ENCODE measurements around the gene CCDC9.
"Not testable (repeated sequence)": the region's sequence is repeated elsewhere in the genome, so short reads cannot be mapped to it uniquely, and the experiment has no call there.

CCDC9 gene

GRCh38 chr19:47260476-47260875, 4.2 kb downstream of the CCDC9 start:
- Histone ChIP-seq H3K27ac (ENCODE audit: insufficient read depth, low read length, poor library complexity, severe bottlenecking) (no peak overlapping the region), H3K27me3 (replicated peaks; ENCODE audit: control insufficient read depth, insufficient read depth, low read length, poor library complexity, severe bottlenecking) (no peaks in the 10 kb centered on the region), H3K36me3 (ENCODE audit: control insufficient read depth, insufficient read depth, low read length) (peaks cover 51% of the 10 kb centered on the region), H3K4me3 (ENCODE audit: insufficient read depth, low read depth, low read length, poor library complexity, severe bottlenecking) (no peak overlapping the region), H3K4me1 (ENCODE audit: control insufficient read depth, insufficient read depth, low read length, poor library complexity, severe bottlenecking) (peaks cover 9% of the 10 kb centered on the region), H3K9me3 (ENCODE audit: control insufficient read depth, low read length) (no peaks in the 10 kb centered on the region)
- no peak for DNase-seq

- H3K4me3 ChIP-seq (ENCODE audit: insufficient read depth, low read depth, low read length, poor library complexity, severe bottlenecking); H3K4me1 ChIP-seq (ENCODE audit: control insufficient read depth, insufficient read depth, low read length, poor library complexity, severe bottlenecking); DNase-seq; H3K27ac ChIP-seq (ENCODE audit: insufficient read depth, low read length, poor library complexity, severe bottlenecking); H3K27me3 ChIP-seq (replicated peaks; ENCODE audit: control insufficient read depth, insufficient read depth, low read length, poor library complexity, severe bottlenecking); H3K9me3 ChIP-seq (ENCODE audit: control insufficient read depth, low read length): not testable (repeated sequence)
- peaks cover 60% of the 10 kb centered on the region for H3K36me3 ChIP-seq (ENCODE audit: control insufficient read depth, insufficient read depth, low read length)
Observed at GRCh38 chr19:47261946-47262793, 5.8 kb downstream of the CCDC9 start.

DNA sequence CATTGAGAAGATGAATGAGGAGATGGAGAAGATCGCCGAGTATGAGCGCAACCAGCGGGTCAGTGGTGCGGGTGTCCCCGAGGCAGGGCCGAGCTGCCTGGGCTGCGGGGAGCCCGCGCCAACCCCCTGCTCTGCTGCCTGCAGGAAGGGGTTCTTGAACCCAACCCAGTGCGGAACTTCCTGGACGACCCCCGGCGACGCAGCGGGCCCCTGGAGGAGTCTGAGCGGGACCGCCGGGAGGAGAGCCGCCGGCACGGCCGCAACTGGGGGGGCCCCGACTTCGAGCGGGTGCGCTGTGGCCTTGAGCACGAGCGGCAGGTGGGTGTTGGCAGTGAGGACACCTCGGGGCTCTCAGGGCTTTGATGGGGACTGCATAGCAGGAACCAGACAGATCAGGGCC, 8.3 kb downstream of the CCDC9 start:
- H3K36me3 ChIP-seq (ENCODE audit: control insufficient read depth, insufficient read depth, low read length), result peaks cover 51% of the 10 kb centered on the region

DNA sequence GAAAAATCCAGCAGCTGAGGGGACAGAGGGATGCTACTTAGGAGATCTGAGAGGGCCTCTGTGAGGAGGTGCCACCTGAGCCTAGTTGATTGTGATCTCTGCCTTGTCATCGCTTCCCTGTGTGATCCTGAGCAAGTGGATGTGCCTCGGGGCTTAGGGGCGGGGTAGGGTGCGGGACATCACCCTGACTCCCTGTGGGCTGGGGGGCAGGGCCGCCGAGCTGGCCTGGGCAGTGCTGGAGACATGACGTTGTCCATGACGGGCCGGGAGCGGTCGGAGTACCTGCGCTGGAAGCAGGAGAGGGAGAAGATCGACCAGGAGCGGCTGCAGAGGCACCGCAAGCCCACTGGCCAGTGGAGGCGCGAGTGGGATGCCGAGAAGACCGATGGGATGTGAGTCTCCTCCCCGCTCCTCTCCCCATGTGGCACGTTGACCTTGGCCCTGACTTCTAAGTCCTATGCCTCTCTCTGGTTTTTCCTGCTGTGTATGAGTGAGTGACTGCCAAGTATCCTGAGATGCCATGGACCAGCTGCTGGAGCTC, 10.1 kb downstream of the CCDC9 start:
- Histone ChIP-seq H3K9me3 (ENCODE audit: control insufficient read depth, low read length) (no peaks in the 10 kb centered on the region), H3K27me3 (replicated peaks; ENCODE audit: control insufficient read depth, insufficient read depth, low read length, poor library complexity, severe bottlenecking) (no peaks in the 10 kb centered on the region), H3K36me3 (ENCODE audit: control insufficient read depth, insufficient read depth, low read length) (peaks cover 46% of the 10 kb centered on the region), H3K27ac (ENCODE audit: insufficient read depth, low read length, poor library complexity, severe bottlenecking) (no peak overlapping the region), H3K4me3 (ENCODE audit: insufficient read depth, low read depth, low read length, poor library complexity, severe bottlenecking) (no peak overlapping the region), H3K4me1 (ENCODE audit: control insufficient read depth, insufficient read depth, low read length, poor library complexity, severe bottlenecking) (no peaks in the 10 kb centered on the region)
- no peak for DNase-seq

More for the DNA sequence above, 8.3 kb downstream of the CCDC9 start:
- H3K27ac ChIP-seq (ENCODE audit: insufficient read depth, low read length, poor library complexity, severe bottlenecking), result no peak overlapping the region
- no peaks in the 10 kb centered on the region for H3K4me1 ChIP-seq (ENCODE audit: control insufficient read depth, insufficient read depth, low read length, poor library complexity, severe bottlenecking)
- no peaks in the 10 kb centered on the region for H3K27me3 ChIP-seq (replicated peaks; ENCODE audit: control insufficient read depth, insufficient read depth, low read length, poor library complexity, severe bottlenecking)
- H3K4me3 ChIP-seq (ENCODE audit: insufficient read depth, low read depth, low read length, poor library complexity, severe bottlenecking), result no peak overlapping the region
- no peaks in the 10 kb centered on the region for H3K9me3 ChIP-seq (ENCODE audit: control insufficient read depth, low read length)
- DNase-seq, result no peak

- Histone ChIP-seq H3K36me3 (ENCODE audit: control insufficient read depth, insufficient read depth, low read length) (peaks cover 45% of the 10 kb centered on the region), H3K27ac (ENCODE audit: insufficient read depth, low read length, poor library complexity, severe bottlenecking) (no peak overlapping the region), H3K4me3 (ENCODE audit: insufficient read depth, low read depth, low read length, poor library complexity, severe bottlenecking) (no peak overlapping the region), H3K27me3 (replicated peaks; ENCODE audit: control insufficient read depth, insufficient read depth, low read length, poor library complexity, severe bottlenecking) (no peaks in the 10 kb centered on the region), H3K9me3 (ENCODE audit: control insufficient read depth, low read length) (no peaks in the 10 kb centered on the region), H3K4me1 (ENCODE audit: control insufficient read depth, insufficient read depth, low read length, poor library complexity, severe bottlenecking) (no peaks in the 10 kb centered on the region)
- DNase-seq, result no peak
Observed at GRCh38 chr19:47267350-47267759, 11.0 kb downstream of the CCDC9 start.

DNA sequence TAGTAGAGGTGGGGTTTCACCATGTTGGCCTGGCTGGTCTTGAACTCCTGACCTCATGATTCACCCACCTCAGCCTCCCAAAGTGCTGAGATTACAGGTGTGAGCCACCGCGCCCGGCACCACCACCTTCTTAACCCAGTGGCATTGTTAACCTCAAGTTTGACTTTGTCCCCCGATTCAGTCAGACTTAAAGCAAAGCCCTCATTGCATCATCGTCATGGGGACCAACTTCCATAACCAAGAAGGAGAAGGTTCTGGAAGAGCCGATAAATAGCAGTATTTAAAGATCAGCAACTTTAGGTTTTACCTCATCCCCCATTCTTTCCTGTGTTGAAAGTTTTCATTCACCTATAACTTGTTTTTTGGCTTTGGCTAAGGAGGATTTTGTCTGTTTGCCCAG, 11.7 kb downstream of the CCDC9 start:
- H3K36me3 ChIP-seq (ENCODE audit: control insufficient read depth, insufficient read depth, low read length), result peaks cover 43% of the 10 kb centered on the region
- DNase-seq, result no peak

DNA sequence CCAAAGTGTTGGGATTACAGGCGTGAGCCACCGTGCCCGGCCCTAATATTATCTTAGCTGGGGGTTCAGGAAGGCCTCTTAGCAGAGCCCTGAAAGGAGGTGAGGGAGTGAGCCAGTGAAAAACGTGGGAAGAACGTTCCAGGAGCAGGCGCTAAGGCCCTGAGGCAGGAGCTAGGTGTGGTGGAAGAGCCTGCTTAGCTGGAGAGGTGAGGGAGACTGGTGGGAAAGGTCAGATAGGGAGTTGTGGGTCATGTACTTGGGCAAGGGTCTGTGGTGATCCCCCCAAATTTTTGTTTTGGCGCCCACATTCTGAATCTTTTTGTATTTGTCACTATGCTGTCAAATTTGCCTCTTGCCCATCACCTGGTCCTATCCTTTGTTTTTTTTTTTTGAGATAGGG, 13.3 kb downstream of the CCDC9 start:
- Histone ChIP-seq H3K9me3 (ENCODE audit: control insufficient read depth, low read length) (no peaks in the 10 kb centered on the region), H3K4me1 (ENCODE audit: control insufficient read depth, insufficient read depth, low read length, poor library complexity, severe bottlenecking) (peaks cover 3% of the 10 kb centered on the region), H3K4me3 (ENCODE audit: insufficient read depth, low read depth, low read length, poor library complexity, severe bottlenecking) (no peak overlapping the region), H3K36me3 (ENCODE audit: control insufficient read depth, insufficient read depth, low read length) (peaks cover 36% of the 10 kb centered on the region), H3K27me3 (replicated peaks; ENCODE audit: control insufficient read depth, insufficient read depth, low read length, poor library complexity, severe bottlenecking) (no peaks in the 10 kb centered on the region), H3K27ac (ENCODE audit: insufficient read depth, low read length, poor library complexity, severe bottlenecking) (no peak overlapping the region)
- no peak for DNase-seq

More for the DNA sequence above, 11.7 kb downstream of the CCDC9 start:
- H3K27ac ChIP-seq (ENCODE audit: insufficient read depth, low read length, poor library complexity, severe bottlenecking), result no peak overlapping the region
- peaks cover 3% of the 10 kb centered on the region for H3K4me1 ChIP-seq (ENCODE audit: control insufficient read depth, insufficient read depth, low read length, poor library complexity, severe bottlenecking)
- H3K4me3 ChIP-seq (ENCODE audit: insufficient read depth, low read depth, low read length, poor library complexity, severe bottlenecking), result no peak overlapping the region
- H3K9me3 ChIP-seq (ENCODE audit: control insufficient read depth, low read length), result no peaks in the 10 kb centered on the region
- no peaks in the 10 kb centered on the region for H3K27me3 ChIP-seq (replicated peaks; ENCODE audit: control insufficient read depth, insufficient read depth, low read length, poor library complexity, severe bottlenecking)

DNA sequence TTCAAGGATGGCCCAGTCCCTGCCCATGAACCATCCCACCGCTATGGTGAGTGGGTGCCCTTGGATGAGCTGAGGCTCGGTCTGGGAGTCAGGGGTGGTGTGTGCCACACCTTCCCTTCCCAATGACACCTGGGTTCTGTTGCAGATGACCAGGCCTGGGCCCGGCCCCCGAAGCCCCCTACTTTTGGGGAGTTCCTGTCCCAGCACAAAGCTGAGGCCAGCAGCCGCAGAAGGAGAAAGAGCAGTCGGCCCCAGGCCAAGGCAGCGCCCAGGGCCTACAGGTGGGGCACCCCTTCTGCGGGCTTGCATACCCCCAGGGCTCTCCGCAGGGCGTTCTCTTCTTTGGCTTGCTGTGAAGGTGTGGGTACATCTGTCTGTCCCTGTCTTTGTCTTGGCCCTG, 14.1 kb downstream of the CCDC9 start:
- no peak for DNase-seq
- Histone ChIP-seq H3K27ac (ENCODE audit: insufficient read depth, low read length, poor library complexity, severe bottlenecking) (no peak overlapping the region), H3K36me3 (ENCODE audit: control insufficient read depth, insufficient read depth, low read length) (peaks cover 28% of the 10 kb centered on the region), H3K4me1 (ENCODE audit: control insufficient read depth, insufficient read depth, low read length, poor library complexity, severe bottlenecking) (peaks cover 3% of the 10 kb centered on the region), H3K27me3 (replicated peaks; ENCODE audit: control insufficient read depth, insufficient read depth, low read length, poor library complexity, severe bottlenecking) (no peaks in the 10 kb centered on the region), H3K9me3 (ENCODE audit: control insufficient read depth, low read length) (no peaks in the 10 kb centered on the region), H3K4me3 (ENCODE audit: insufficient read depth, low read depth, low read length, poor library complexity, severe bottlenecking) (no peak overlapping the region)

DNA sequence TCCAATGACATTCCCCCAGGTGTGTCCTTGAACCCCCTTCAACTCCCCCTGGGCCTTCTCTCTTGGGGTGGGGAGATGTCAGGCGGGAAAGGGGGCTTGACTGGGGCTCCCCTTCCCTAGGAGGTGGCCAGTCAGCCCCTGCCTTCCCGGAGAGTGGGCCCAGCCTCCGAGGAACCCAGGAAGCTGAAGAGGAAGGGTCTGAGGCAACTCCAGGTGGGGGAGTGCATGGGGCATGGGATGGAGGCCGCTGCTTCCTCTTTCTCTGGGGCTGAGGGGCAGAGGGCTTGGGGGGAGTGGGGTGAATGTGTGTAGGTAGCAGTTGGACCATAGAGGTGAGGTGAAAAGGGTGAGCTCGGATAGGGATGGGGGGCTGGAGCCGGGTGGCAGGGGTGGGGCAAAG, 15.6 kb downstream of the CCDC9 start:
- Histone ChIP-seq H3K4me3 (ENCODE audit: insufficient read depth, low read depth, low read length, poor library complexity, severe bottlenecking) (no peak overlapping the region), H3K36me3 (ENCODE audit: control insufficient read depth, insufficient read depth, low read length) (peaks cover 20% of the 10 kb centered on the region), H3K27ac (ENCODE audit: insufficient read depth, low read length, poor library complexity, severe bottlenecking) (no peak overlapping the region), H3K4me1 (ENCODE audit: control insufficient read depth, insufficient read depth, low read length, poor library complexity, severe bottlenecking) (peaks cover 3% of the 10 kb centered on the region), H3K27me3 (replicated peaks; ENCODE audit: control insufficient read depth, insufficient read depth, low read length, poor library complexity, severe bottlenecking) (no peaks in the 10 kb centered on the region), H3K9me3 (ENCODE audit: control insufficient read depth, low read length) (no peaks in the 10 kb centered on the region)
- no peak for DNase-seq
